ENCODE results near the gene MAPT.
"Not testable (repeated sequence)": the region's sequence is repeated elsewhere in the genome, so short reads cannot be mapped to it uniquely, and the experiment has no call there.

Gene MAPT

GRCh38 chr17:45923511-45924268, 29.3 kb downstream of the MAPT start:
- no peak for DNase-seq (ENCODE audit: low read depth in 3 of 3, low spot score in 1 of 3)

- DNase-seq (ENCODE audit: low read depth in 3 of 3, low spot score in 1 of 3): no peak
These were observed 30.0 kb downstream of the MAPT start for GRCh38 chr17:45924332-45924820.

- no peak for DNase-seq (ENCODE audit: low read depth in 3 of 3, low spot score in 1 of 3)
These were observed 31.0 kb downstream of the MAPT start for GRCh38 chr17:45925311-45925710.

GRCh38 chr17:45927247-45927646, 32.9 kb downstream of the MAPT start:
- DNase-seq (ENCODE audit: low read depth in 3 of 3, low spot score in 1 of 3): no peak

- no peak for DNase-seq (ENCODE audit: low read depth in 3 of 3, low spot score in 1 of 3)
These were observed 35.0 kb downstream of the MAPT start for GRCh38 chr17:45929344-45929743.

- no peak for DNase-seq (ENCODE audit: low read depth in 3 of 3, low spot score in 1 of 3)
These were observed 36.1 kb downstream of the MAPT start for GRCh38 chr17:45930420-45930951.

- DNase-seq (ENCODE audit: low read depth in 3 of 3, low spot score in 1 of 3): no peak
These were observed 37.3 kb downstream of the MAPT start for GRCh38 chr17:45931677-45932076.

GRCh38 chr17:45934044-45934979, 40.0 kb downstream of the MAPT start:
- no peak for DNase-seq (ENCODE audit: low read depth in 3 of 3, low spot score in 1 of 3)

- no peak for DNase-seq (ENCODE audit: low read depth in 3 of 3, low spot score in 1 of 3)
These were observed 40.9 kb downstream of the MAPT start for GRCh38 chr17:45935197-45935709.

- no peak for DNase-seq (ENCODE audit: low read depth in 3 of 3, low spot score in 1 of 3)
These were observed 41.6 kb downstream of the MAPT start for GRCh38 chr17:45935710-45936509.

- DNase-seq (ENCODE audit: low read depth in 3 of 3, low spot score in 1 of 3): no peak
These were observed 42.3 kb downstream of the MAPT start for GRCh38 chr17:45936610-45937009.

GRCh38 chr17:45937186-45937585, 42.8 kb downstream of the MAPT start:
- DNase-seq (ENCODE audit: low read depth in 3 of 3, low spot score in 1 of 3): not testable (repeated sequence)

GRCh38 chr17:45939395-45939794, 45.0 kb downstream of the MAPT start:
- DNase-seq (ENCODE audit: low read depth in 3 of 3, low spot score in 1 of 3): no peak

- DNase-seq (ENCODE audit: low read depth in 3 of 3, low spot score in 1 of 3): no peak
These were observed 45.9 kb downstream of the MAPT start for GRCh38 chr17:45940293-45940692.

- DNase-seq (ENCODE audit: low read depth in 3 of 3, low spot score in 1 of 3): no peak
These were observed 46.5 kb downstream of the MAPT start for GRCh38 chr17:45940826-45941225.

- no peak for DNase-seq (ENCODE audit: low read depth in 3 of 3, low spot score in 1 of 3)
These were observed 47.0 kb downstream of the MAPT start for GRCh38 chr17:45941395-45941794.

- no peak for DNase-seq (ENCODE audit: low read depth in 3 of 3, low spot score in 1 of 3)
These were observed 47.9 kb downstream of the MAPT start for GRCh38 chr17:45942284-45942683.

GRCh38 chr17:45946841-45947256, 52.5 kb downstream of the MAPT start:
- DNase-seq (ENCODE audit: low read depth in 3 of 3, low spot score in 1 of 3): no peak

GRCh38 chr17:45948498-45948880, 54.1 kb downstream of the MAPT start:
- DNase-seq (ENCODE audit: low read depth in 3 of 3, low spot score in 1 of 3): no peak

GRCh38 chr17:45948881-45949624, 54.7 kb downstream of the MAPT start:
- DNase-seq (ENCODE audit: low read depth in 3 of 3, low spot score in 1 of 3): peak in 2 of 3 donors; percentile 3 to 58
